ENCODE results near the gene CIRBP. TPM values are rescaled to one million over a fixed set of nuclear protein-coding genes. Genes with fewer than 3 reads are reported as not detected.

Gene CIRBP
- total RNA-seq, 1 experiment from 2014 or later, result 66.6 TPM

GRCh38 chr19:1256646-1257474, 12.3 kb upstream of the CIRBP start:
- DNase-seq (ENCODE audit: low read depth, low spot score) (no peak), ATAC-seq (no peak)
- intact Hi-C loops (cut with micrococcal nuclease; ENCODE audit: unreplicated experiment) (no loop called here), in situ Hi-C loops (cut with HindIII; ENCODE audit: low pct_unique_long_range_greater_than_20kb, low sequenced_read_pairs) (no loop called here)
- Histone ChIP-seq H3K27me3 (ENCODE audit: control insufficient read depth, insufficient read depth, low read length) (no peaks in the 10 kb centered on the region), H3K36me3 (ENCODE audit: control insufficient read depth, insufficient read depth, low read length) (peaks cover 2% of the 10 kb centered on the region), H3K9me3 (ENCODE audit: control insufficient read depth, insufficient read depth, low read depth, low read length) (no peaks in the 10 kb centered on the region), H3K4me1 (ENCODE audit: control insufficient read depth, insufficient read depth, low read length) (peaks cover 63% of the 10 kb centered on the region), H3K27ac (ENCODE audit: low read length) (peak overlapping the region; percentile 89), H3K4me3 (ENCODE audit: low read depth in 2 of 2, low read length in 2 of 2) (peak overlapping the region in 1 of 2 experiments; percentile 18; a peak in 2 of 4 replicates)
- CTCF ChIA-PET, result interaction anchor here (0.5 kb wide), 1 partner anchor 11 kb away, joined by 6 read pairs; no protein-coding TSS in a partner anchor
- no TSS peak for BruUV-seq (replicated peaks)
- TF ChIP-seq POLR2AphosphoS5 (IDR thresholded peaks at IDR 0.05; ENCODE audit: low read depth, low read length) (no peak; the same call in 1 of the 2 replicates), REST (IDR thresholded peaks at IDR 0.05; ENCODE audit: insufficient read depth in 1 of 2, low read depth in 2 of 2, low read length in 1 of 2) (no peak), TCF7L2 (IDR thresholded peaks at IDR 0.05; ENCODE audit: low read depth, low read length) (no peak)
- POLR2A ChIA-PET, result no interaction called here

GRCh38 chr19:1257475-1258162, 11.5 kb upstream of the CIRBP start:
- in situ Hi-C loops (cut with HindIII; ENCODE audit: low pct_unique_long_range_greater_than_20kb, low sequenced_read_pairs) (no loop called here), intact Hi-C loops (cut with micrococcal nuclease; ENCODE audit: unreplicated experiment) (no loop called here)
- H3K4me3 ChIP-seq (ENCODE audit: low read depth in 2 of 2, low read length in 2 of 2), result peak overlapping the region in 1 of 2 experiments; percentile 20; a peak in 1 of 4 replicates
- peaks cover 64% of the 10 kb centered on the region for H3K4me1 ChIP-seq (ENCODE audit: control insufficient read depth, insufficient read depth, low read length)
- POLR2A ChIA-PET, result no interaction called here
- TF ChIP-seq TCF7L2 (IDR thresholded peaks at IDR 0.05; ENCODE audit: low read depth, low read length), result no peak
- no peak for TF ChIP-seq REST (IDR thresholded peaks at IDR 0.05; ENCODE audit: insufficient read depth in 1 of 2, low read depth in 2 of 2, low read length in 1 of 2)
- TF ChIP-seq POLR2AphosphoS5 (IDR thresholded peaks at IDR 0.05; ENCODE audit: low read depth, low read length), result no peak
- TF ChIP-seq SIN3A (IDR thresholded peaks at IDR 0.05; ENCODE audit: borderline replicate concordance, insufficient read depth, low read depth, low read length), result no peak
- no peak for TF ChIP-seq CTCF (IDR thresholded peaks at IDR 0.05)
- no peaks in the 10 kb centered on the region for H3K9me3 ChIP-seq (ENCODE audit: control insufficient read depth, insufficient read depth, low read depth, low read length)
- DNase-seq (ENCODE audit: low read depth, low spot score), result no peak
- CTCF ChIA-PET, result interaction anchor here (0.5 kb wide), 1 partner anchor 10 kb away, joined by 6 read pairs; no protein-coding TSS in a partner anchor
- peak overlapping the region; percentile 89 for H3K27ac ChIP-seq (ENCODE audit: low read length)
- BruUV-seq (replicated peaks), result no TSS peak
- no peak for ATAC-seq
- no peaks in the 10 kb centered on the region for H3K27me3 ChIP-seq (ENCODE audit: control insufficient read depth, insufficient read depth, low read length)
- no peaks in the 10 kb centered on the region; the same call in none of the 2 replicates for H3K36me3 ChIP-seq (ENCODE audit: control insufficient read depth, insufficient read depth, low read length)

All from Panc1 (cell line).